Neural cell (in vitro differentiated cells): Measurements from ENCODE around the gene DOCK2.

ENCODE experiments used
- EP300 ChIP-seq: fragments of 450-650 bp; conservative IDR thresholded peaks from 2 replicates; pipeline ENCODE4 v1.6.1; 2014; ENCODE audit warnings: antibody characterized with exemption, mild to moderate bottlenecking, moderate library complexity; ENCODE audit not compliant: poor library complexity, severe bottlenecking
- EZH2 ChIP-seq: fragments of 200-600, 300-800 bp; shearing (Covaris generic), sonication (generic); IDR thresholded peaks from 2 replicates; pipeline ENCODE4 v1.6.1; 2014; ENCODE audit warnings: antibody characterized with exemption, low read length, borderline replicate concordance, mild to moderate bottlenecking; ENCODE audit not compliant: insufficient read depth, poor library complexity, severe bottlenecking
- MXI1 ChIP-seq: fragments of 450-650 bp; conservative IDR thresholded peaks from 2 replicates; pipeline ENCODE4 v1.6.1; 2014; ENCODE audit warnings: antibody characterized with exemption, mild to moderate bottlenecking; ENCODE audit not compliant: poor library complexity, severe bottlenecking
- RAD21 ChIP-seq: fragments of 450-650 bp; conservative IDR thresholded peaks from 2 replicates; pipeline ENCODE4 v1.6.1; 2014; ENCODE audit warnings: antibody characterized with exemption, mild to moderate bottlenecking, moderate library complexity
- TAF1 ChIP-seq: IDR thresholded peaks from 2 replicates; pipeline ENCODE4 v1.6.1; 2012; ENCODE audit warnings: low read depth
- TF ChIP-seq, protein P1 (sequence below): fragments of 450-650 bp; IDR thresholded peaks from 2 replicates; pipeline ENCODE4 v1.5.1; 2014; ENCODE audit warnings: antibody characterized with exemption, mild to moderate bottlenecking, moderate library complexity; ENCODE audit not compliant: poor library complexity, severe bottlenecking
- TF ChIP-seq, protein P2 (sequence below): IDR thresholded peaks from 2 replicates; pipeline ENCODE4 v1.6.1; 2012; ENCODE audit warnings: borderline replicate concordance

DNA sequence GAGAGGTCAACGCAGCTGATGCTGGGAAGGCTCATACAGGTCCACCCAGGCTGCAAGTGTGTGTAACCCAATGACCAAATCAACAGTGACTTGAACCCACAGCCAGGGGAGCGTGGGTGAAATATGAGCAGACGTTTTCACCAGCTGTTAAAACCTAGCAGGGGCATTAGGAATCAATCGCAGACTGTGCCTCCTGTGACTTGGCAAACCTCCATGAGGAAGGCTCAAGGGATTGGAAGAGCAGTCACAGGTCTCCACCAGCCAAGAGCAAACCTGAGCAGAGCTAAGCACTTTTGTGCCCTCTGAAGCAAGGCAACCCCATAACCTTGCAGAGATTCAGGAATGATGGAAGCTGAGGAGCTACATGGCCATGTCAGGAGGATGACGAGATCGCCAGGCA, 317.7 kb downstream of the DOCK2 start:
- TF ChIP-seq, protein P1, sequence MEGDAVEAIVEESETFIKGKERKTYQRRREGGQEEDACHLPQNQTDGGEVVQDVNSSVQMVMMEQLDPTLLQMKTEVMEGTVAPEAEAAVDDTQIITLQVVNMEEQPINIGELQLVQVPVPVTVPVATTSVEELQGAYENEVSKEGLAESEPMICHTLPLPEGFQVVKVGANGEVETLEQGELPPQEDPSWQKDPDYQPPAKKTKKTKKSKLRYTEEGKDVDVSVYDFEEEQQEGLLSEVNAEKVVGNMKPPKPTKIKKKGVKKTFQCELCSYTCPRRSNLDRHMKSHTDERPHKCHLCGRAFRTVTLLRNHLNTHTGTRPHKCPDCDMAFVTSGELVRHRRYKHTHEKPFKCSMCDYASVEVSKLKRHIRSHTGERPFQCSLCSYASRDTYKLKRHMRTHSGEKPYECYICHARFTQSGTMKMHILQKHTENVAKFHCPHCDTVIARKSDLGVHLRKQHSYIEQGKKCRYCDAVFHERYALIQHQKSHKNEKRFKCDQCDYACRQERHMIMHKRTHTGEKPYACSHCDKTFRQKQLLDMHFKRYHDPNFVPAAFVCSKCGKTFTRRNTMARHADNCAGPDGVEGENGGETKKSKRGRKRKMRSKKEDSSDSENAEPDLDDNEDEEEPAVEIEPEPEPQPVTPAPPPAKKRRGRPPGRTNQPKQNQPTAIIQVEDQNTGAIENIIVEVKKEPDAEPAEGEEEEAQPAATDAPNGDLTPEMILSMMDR, result no peak
- TF ChIP-seq RAD21, result no peak
- TF ChIP-seq, protein P2, sequence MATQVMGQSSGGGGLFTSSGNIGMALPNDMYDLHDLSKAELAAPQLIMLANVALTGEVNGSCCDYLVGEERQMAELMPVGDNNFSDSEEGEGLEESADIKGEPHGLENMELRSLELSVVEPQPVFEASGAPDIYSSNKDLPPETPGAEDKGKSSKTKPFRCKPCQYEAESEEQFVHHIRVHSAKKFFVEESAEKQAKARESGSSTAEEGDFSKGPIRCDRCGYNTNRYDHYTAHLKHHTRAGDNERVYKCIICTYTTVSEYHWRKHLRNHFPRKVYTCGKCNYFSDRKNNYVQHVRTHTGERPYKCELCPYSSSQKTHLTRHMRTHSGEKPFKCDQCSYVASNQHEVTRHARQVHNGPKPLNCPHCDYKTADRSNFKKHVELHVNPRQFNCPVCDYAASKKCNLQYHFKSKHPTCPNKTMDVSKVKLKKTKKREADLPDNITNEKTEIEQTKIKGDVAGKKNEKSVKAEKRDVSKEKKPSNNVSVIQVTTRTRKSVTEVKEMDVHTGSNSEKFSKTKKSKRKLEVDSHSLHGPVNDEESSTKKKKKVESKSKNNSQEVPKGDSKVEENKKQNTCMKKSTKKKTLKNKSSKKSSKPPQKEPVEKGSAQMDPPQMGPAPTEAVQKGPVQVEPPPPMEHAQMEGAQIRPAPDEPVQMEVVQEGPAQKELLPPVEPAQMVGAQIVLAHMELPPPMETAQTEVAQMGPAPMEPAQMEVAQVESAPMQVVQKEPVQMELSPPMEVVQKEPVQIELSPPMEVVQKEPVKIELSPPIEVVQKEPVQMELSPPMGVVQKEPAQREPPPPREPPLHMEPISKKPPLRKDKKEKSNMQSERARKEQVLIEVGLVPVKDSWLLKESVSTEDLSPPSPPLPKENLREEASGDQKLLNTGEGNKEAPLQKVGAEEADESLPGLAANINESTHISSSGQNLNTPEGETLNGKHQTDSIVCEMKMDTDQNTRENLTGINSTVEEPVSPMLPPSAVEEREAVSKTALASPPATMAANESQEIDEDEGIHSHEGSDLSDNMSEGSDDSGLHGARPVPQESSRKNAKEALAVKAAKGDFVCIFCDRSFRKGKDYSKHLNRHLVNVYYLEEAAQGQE, result no peak
- TF ChIP-seq MXI1, result no peak
- no peak for TF ChIP-seq EZH2
- TF ChIP-seq TAF1, result no peak
- no peak for TF ChIP-seq EP300
